A673 (cell line): ENCODE results near the gene MGME1. TPM values are rescaled to one million over a fixed set of nuclear protein-coding genes. Genes with fewer than 3 reads are reported as not detected.

Experiments
- BruUV-seq: library from RNA; stranded (reverse); fragments of 400-500 nt; replicated peaks from 2 replicates; lab custom pipeline; 2021; lab: Mats Ljungman, UMichigan
- CTCF ChIA-PET: fragments of 300-600 bp; sonication (Branson Sonifier 250); formaldehyde crosslinking; loops from one replicate; lab custom pipeline; 2022; ENCODE audit warnings: antibody characterized with exemption; lab: Charles Lee
- POLR2A ChIA-PET: fragments of 300-600 bp; sonication (Branson Sonifier 250); formaldehyde crosslinking; loops from one replicate; lab custom pipeline; 2022; ENCODE audit warnings: antibody characterized with exemption; ENCODE audit not compliant: low non-redundant PET; lab: Charles Lee
- DNase-seq: peaks from one replicate; pipeline ENCODE4 v3.0.0-alpha.2; 2015; ENCODE audit warnings: low spot score
- H3K27ac ChIP-seq: fragments of 200-600 bp; sonication (generic); 2 replicates; pipeline ENCODE4 v1.5.1; 2016; ENCODE audit warnings: mixed run types, low read depth, mild to moderate bottlenecking, mixed read lengths, antibody characterized with exemption, low read length; ENCODE audit not compliant: poor library complexity, severe bottlenecking
- H3K27me3 ChIP-seq: fragments of 200-600 bp; sonication (generic); replicated peaks from 2 replicates; pipeline ENCODE4 v1.6.1; 2017; ENCODE audit warnings: mixed run types, low read depth, mild to moderate bottlenecking, mixed read lengths, antibody characterized with exemption, low read length; ENCODE audit not compliant: insufficient read depth, poor library complexity
- H3K36me3 ChIP-seq: fragments of 200-600 bp; sonication (generic); 2 replicates; pipeline ENCODE4 v1.6.1; 2016; ENCODE audit warnings: mixed run types, mild to moderate bottlenecking, mixed read lengths, antibody characterized with exemption, low read length; ENCODE audit not compliant: insufficient read depth, poor library complexity, severe bottlenecking
- H3K4me1 ChIP-seq: fragments of 200-600 bp; sonication (generic); 2 replicates; pipeline ENCODE4 v1.6.1; 2017; ENCODE audit warnings: mixed run types, mild to moderate bottlenecking, mixed read lengths, antibody characterized with exemption, low read length; ENCODE audit not compliant: insufficient read depth, poor library complexity, severe bottlenecking
- H3K4me3 ChIP-seq: fragments of 200-600 bp; sonication (generic); 2 replicates; pipeline ENCODE4 v1.5.1; 2016; ENCODE audit warnings: low read depth, mixed run types, mild to moderate bottlenecking, mixed read lengths, low read length; ENCODE audit not compliant: poor library complexity, severe bottlenecking
- H3K9me3 ChIP-seq: fragments of 200-600 bp; sonication (generic); 2 replicates; pipeline ENCODE4 v1.6.1; 2016; ENCODE audit warnings: mixed run types, low read depth, mild to moderate bottlenecking, mixed read lengths, antibody characterized with exemption, low read length; ENCODE audit not compliant: poor library complexity, severe bottlenecking
- CTCF ChIP-seq: fragments of 300-800, 200-600 bp; sonication (generic); conservative IDR thresholded peaks from 2 replicates; pipeline ENCODE4 v1.5.1; 2017; ENCODE audit warnings: low read depth, mild to moderate bottlenecking, antibody characterized with exemption, low read length, moderate library complexity, mixed read lengths
- EZH2 ChIP-seq: fragments of 200-600 bp; sonication (generic); IDR thresholded peaks from 2 replicates; pipeline ENCODE4 v1.6.1; 2017; ENCODE audit warnings: borderline replicate concordance, low read depth, mild to moderate bottlenecking, mixed read lengths, antibody characterized with exemption, low read length; ENCODE audit not compliant: poor library complexity, severe bottlenecking
- intact Hi-C: fragments of 100-400 bp; cut with micrococcal nuclease; formaldehyde crosslinking; loops from one replicate; pipeline ENCODE4 v1.10.0; 2022; ENCODE audit not compliant: unreplicated experiment
- total RNA-seq: library from RNA; stranded (reverse); gene quantifications from 2 replicates; pipeline ENCODE4 v1.2.3, GENCODE V29; 2021

MGME1 gene
- total RNA-seq, 1 experiment from 2014 or later: 41.4 TPM

DNA sequence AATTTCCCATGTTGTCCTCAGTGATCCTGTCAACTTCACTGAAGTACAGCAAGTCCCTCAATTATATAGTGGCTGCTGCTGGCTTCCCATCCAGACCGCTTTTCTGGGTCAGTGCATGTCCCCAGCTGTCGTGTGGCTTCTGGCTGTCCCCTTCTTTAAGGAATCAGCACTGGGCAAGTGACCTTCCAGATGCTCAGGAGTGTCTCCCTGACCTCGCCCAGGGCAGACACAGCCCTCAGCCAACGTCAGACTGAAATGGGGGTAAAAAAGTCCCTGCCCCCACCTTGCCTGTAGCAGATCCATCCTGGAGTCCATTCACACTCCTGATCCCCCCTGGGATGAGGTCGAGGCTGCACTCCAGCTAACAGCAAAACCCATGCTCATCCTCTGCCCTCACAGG, 65.2 kb downstream of the MGME1 start:
- H3K4me1 ChIP-seq: no peaks in the 10 kb centered on the region
- no peaks in the 10 kb centered on the region for H3K36me3 ChIP-seq
- TF ChIP-seq EZH2 (no peak), CTCF (no peak)
- H3K9me3 ChIP-seq: no peaks in the 10 kb centered on the region
- ChIA-PET CTCF (no interaction called here), POLR2A (no interaction called here)
- DNase-seq: no peak
- BruUV-seq: no TSS peak
- intact Hi-C loops: no loop called here
- no peak overlapping the region for H3K27ac ChIP-seq
- peaks cover 13% of the 10 kb centered on the region for H3K27me3 ChIP-seq
- no peak overlapping the region for H3K4me3 ChIP-seq

DNA sequence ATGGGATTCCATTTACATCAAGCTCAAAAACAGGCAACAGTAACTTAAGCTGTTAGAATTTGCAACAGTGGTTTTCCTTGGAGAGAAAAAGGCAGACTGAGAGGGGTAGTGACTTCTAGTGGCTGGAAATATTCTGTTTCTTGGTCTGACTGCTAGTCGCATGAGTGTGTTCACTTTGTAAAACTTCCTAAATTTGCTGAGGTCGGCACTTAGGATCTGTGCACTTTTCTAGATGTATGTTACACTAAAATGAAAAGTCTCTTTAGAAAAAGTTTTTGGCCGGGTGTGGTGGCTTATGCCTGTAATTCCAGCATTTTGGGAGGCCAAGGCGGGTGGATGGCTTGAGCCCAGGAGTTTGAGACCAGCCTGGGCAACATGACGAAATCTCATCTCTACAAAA, 70.2 kb downstream of the MGME1 start:
- DNase-seq: no peak
- Histone ChIP-seq H3K36me3 (no peaks in the 10 kb centered on the region), H3K9me3 (no peaks in the 10 kb centered on the region), H3K27ac (no peak overlapping the region), H3K4me1 (no peaks in the 10 kb centered on the region), H3K4me3 (no peak overlapping the region), H3K27me3 (peaks cover 21% of the 10 kb centered on the region)
- no TSS peak for BruUV-seq
- intact Hi-C loops: no loop called here
- no peak for TF ChIP-seq EZH2
- TF ChIP-seq CTCF: no peak
- ChIA-PET POLR2A (no interaction called here), CTCF (no interaction called here)

Other genes with a start within 250 kb of the MGME1 start
- 171 and 188 TPM in 2 replicates for gene SNX5, start 224 bp upstream of the MGME1 start, total RNA-seq
- gene OVOL2, start 88.9 kb downstream of the MGME1 start, total RNA-seq: not detected in 2 replicates
- 20.1 and 20.6 TPM in 2 replicates for gene KAT14, start 168.8 kb downstream of the MGME1 start, total RNA-seq
- gene PET117, start 168.8 kb downstream of the MGME1 start, total RNA-seq: 21.4 and 23.0 TPM in 2 replicates